Endodermal cell (in vitro differentiated cells): ENCODE data around the gene SLC18B1. TPM values are rescaled to one million over a fixed set of nuclear protein-coding genes. Genes with fewer than 3 reads are reported as not detected.

ENCODE experiments used
- DNase-seq: peaks from one replicate; pipeline ENCODE4 v3.0.0-alpha.2; 2017
- H3K27ac ChIP-seq: 2 replicates; pipeline ENCODE4 v1.5.1; 2013; ENCODE audit warnings: mild to moderate bottlenecking, low read depth, low read length, moderate library complexity
- H3K27me3 ChIP-seq: 2 replicates; pipeline ENCODE4 v1.6.1; 2013; ENCODE audit warnings: mild to moderate bottlenecking, low read length, moderate library complexity; ENCODE audit not compliant: insufficient read depth, control insufficient read depth, poor library complexity, severe bottlenecking
- H3K36me3 ChIP-seq: 2 replicates; pipeline ENCODE4 v1.7.0; 2013; ENCODE audit warnings: mild to moderate bottlenecking, low read length, moderate library complexity; ENCODE audit not compliant: control insufficient read depth, insufficient read depth
- H3K4me1 ChIP-seq: one replicate; pipeline ENCODE4 v1.7.0; 2013; ENCODE audit warnings: low read length; ENCODE audit not compliant: control insufficient read depth, insufficient read depth
- H3K4me3 ChIP-seq: 2 replicates; pipeline ENCODE4 v1.5.1; 2013; ENCODE audit warnings: mild to moderate bottlenecking, low read length, moderate library complexity
- H3K9ac ChIP-seq: 2 replicates; pipeline ENCODE4 v1.6.1; 2013; ENCODE audit warnings: mild to moderate bottlenecking, low read length, moderate library complexity; ENCODE audit not compliant: poor library complexity, severe bottlenecking; ENCODE audit errors: extremely low read depth
- H3K9me3 ChIP-seq: 2 replicates; pipeline ENCODE4 v1.6.1; 2013; ENCODE audit warnings: mild to moderate bottlenecking, low read length, moderate library complexity; ENCODE audit not compliant: control insufficient read depth
- H3K27ac Mint-ChIP-seq: 2 replicates; pipeline ENCODE4 v1.8.0; 2020; ENCODE audit warnings: mixed read lengths
- H3K27me3 Mint-ChIP-seq: 2 replicates; pipeline ENCODE4 v1.8.0; 2021; ENCODE audit warnings: mild to moderate bottlenecking, mixed read lengths; ENCODE audit not compliant: insufficient read depth
- H3K36me3 Mint-ChIP-seq: 2 replicates; pipeline ENCODE4 v1.8.0; 2020; ENCODE audit warnings: low read depth, mixed read lengths
- H3K4me1 Mint-ChIP-seq: 2 replicates; pipeline ENCODE4 v1.8.0; 2020; ENCODE audit warnings: mixed read lengths
- H3K4me3 Mint-ChIP-seq: 2 replicates; pipeline ENCODE4 v1.8.0; 2020; ENCODE audit warnings: mild to moderate bottlenecking, moderate library complexity, mixed read lengths
- H3K9me3 Mint-ChIP-seq: 2 replicates; pipeline ENCODE4 v1.8.0; 2020; ENCODE audit warnings: mild to moderate bottlenecking, mixed read lengths
- WGBS, 2 experiments: methylation state at CpG; one replicate each; pipeline versions ENCODE4 v1.1.5 to v1.1.7; 2013; ENCODE audit warnings: missing lambda C conversion rate in 2 of 2, mixed read lengths in 1 of 2; ENCODE audit not compliant: insufficient coverage in 1 of 2, insufficient read length in 1 of 2; 5-methylcytosine and 5-hydroxymethylcytosine counted together
- total RNA-seq, 2 donors: library from RNA; stranded (reverse); fragmentation: NEBNext Ultra II Directional in 1 of 2; extraction: Animal tissue kit (Norgen Biotek cat#: 25700) in 1 of 2; gene quantifications; 2 replicates in 1 of 2; 3 replicates in 1 of 2; pipeline ENCODE4 v1.2.1, GENCODE V29; 2021
- TF ChIP-seq, protein P1 (sequence below): fragments of 200-600 bp; sonication (generic); conservative IDR thresholded peaks from 2 replicates; pipeline ENCODE4 v1.5.0; 2021; ENCODE audit warnings: antibody characterized with exemption, mild to moderate bottlenecking

SLC18B1 gene
- total RNA-seq, 2 donors from 2014 or later: 10.9 to 15.3 TPM

DNA sequence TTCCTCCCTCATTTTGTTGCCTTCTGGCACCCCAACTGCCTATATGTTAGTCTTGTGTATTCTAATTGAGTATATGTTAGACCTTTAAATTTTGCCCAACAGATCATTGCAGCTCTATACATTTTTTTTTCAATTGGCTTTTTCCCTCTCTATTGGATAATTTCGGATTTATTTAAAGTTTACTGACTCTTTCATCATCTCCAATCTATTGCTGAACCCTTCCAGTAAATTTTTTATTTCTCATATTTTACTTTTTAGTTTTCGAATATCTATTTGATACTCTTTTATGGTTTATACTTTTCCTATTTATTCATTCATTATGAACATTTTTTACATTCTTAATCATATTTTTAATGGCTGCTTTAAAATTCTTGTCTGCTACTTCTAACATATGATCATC is 7.1 kb upstream of the SLC18B1 start:
- H3K4me1 Mint-ChIP-seq: no peaks in the 10 kb centered on the region

DNA sequence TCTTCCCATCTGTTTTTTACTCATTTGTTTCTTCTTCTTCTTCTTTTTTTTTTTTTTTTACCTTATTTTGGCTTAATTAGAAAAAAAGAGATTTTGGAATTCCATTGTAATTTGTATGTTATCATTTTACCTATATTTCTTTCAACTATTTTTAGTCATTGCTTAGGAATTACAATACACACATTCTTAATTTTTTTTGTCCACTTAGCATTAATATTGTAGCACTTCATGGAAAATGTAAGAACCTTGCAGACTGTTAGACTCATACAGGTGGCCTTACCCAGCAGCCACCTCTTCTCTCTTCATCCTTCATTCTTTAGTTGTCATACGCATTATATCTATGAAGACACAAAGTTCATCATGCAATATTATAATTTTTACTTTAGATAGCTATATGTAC is 5.8 kb upstream of the SLC18B1 start:
- WGBS, 2 experiments: 100% methylated on average over 1 of the region's 1 CpG; no CpG with 5 or more reads in 1 of the 2 experiments

More for the DNA sequence above, 7.1 kb upstream of the SLC18B1 start:
- Mint-ChIP-seq H3K4me3 (no peak overlapping the region), H3K27me3 (peaks cover 9% of the 10 kb centered on the region), H3K27ac (no peak overlapping the region), H3K36me3 (no peaks in the 10 kb centered on the region), H3K9me3 (no peaks in the 10 kb centered on the region)
- H3K9ac ChIP-seq: no peak overlapping the region
- no peaks in the 10 kb centered on the region for H3K4me1 ChIP-seq
- no peak for DNase-seq
- no peak overlapping the region for H3K4me3 ChIP-seq
- 94% methylated on average over 2 of the region's 2 CpGs; no CpG with 5 or more reads in 1 of the 2 experiments for WGBS, 2 experiments
- no peak overlapping the region for H3K27ac ChIP-seq
- TF ChIP-seq, protein P1, sequence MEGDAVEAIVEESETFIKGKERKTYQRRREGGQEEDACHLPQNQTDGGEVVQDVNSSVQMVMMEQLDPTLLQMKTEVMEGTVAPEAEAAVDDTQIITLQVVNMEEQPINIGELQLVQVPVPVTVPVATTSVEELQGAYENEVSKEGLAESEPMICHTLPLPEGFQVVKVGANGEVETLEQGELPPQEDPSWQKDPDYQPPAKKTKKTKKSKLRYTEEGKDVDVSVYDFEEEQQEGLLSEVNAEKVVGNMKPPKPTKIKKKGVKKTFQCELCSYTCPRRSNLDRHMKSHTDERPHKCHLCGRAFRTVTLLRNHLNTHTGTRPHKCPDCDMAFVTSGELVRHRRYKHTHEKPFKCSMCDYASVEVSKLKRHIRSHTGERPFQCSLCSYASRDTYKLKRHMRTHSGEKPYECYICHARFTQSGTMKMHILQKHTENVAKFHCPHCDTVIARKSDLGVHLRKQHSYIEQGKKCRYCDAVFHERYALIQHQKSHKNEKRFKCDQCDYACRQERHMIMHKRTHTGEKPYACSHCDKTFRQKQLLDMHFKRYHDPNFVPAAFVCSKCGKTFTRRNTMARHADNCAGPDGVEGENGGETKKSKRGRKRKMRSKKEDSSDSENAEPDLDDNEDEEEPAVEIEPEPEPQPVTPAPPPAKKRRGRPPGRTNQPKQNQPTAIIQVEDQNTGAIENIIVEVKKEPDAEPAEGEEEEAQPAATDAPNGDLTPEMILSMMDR: no peak
- no peaks in the 10 kb centered on the region for H3K27me3 ChIP-seq
- H3K36me3 ChIP-seq: no peaks in the 10 kb centered on the region
- H3K9me3 ChIP-seq: no peaks in the 10 kb centered on the region

DNA sequence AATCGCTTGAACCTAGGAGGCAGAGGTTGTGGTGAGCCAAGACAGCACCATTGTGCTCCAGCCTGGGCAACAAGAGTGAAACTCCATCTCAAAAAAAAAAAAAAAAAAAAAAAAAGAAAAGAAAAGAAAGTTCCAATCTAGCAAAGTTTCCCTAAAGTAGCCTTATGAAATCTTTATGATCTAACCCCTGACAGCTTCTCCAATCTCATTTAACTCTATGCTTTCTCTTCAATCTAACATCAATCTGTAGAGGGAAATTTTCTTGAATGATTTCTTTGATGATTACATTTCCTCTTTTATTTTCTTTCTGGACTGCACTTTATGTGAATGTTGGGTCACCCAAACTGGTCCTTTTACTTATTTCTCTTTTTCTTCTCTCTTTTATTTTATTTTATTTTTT is 2.2 kb upstream of the SLC18B1 start:
- Histone ChIP-seq H3K4me1 (no peaks in the 10 kb centered on the region), H3K27me3 (no peaks in the 10 kb centered on the region), H3K9ac (no peak overlapping the region), H3K36me3 (no peaks in the 10 kb centered on the region), H3K27ac (no peak overlapping the region), H3K9me3 (no peaks in the 10 kb centered on the region), H3K4me3 (no peak overlapping the region)
- no peak for DNase-seq
- Mint-ChIP-seq H3K4me3 (no peak overlapping the region), H3K27ac (no peak overlapping the region), H3K27me3 (peaks cover 3% of the 10 kb centered on the region), H3K36me3 (no peaks in the 10 kb centered on the region), H3K9me3 (no peaks in the 10 kb centered on the region), H3K4me1 (peaks cover 2% of the 10 kb centered on the region)
- 92% methylated on average over 1 of the region's 1 CpG; no CpG with 5 or more reads in 1 of the 2 experiments for WGBS, 2 experiments
- TF ChIP-seq, protein P1: no peak

More for the DNA sequence above, 5.8 kb upstream of the SLC18B1 start:
- H3K27ac ChIP-seq: no peak overlapping the region
- Mint-ChIP-seq H3K4me3 (no peak overlapping the region), H3K27ac (no peak overlapping the region), H3K36me3 (no peaks in the 10 kb centered on the region), H3K27me3 (peaks cover 9% of the 10 kb centered on the region), H3K4me1 (no peaks in the 10 kb centered on the region), H3K9me3 (no peaks in the 10 kb centered on the region)
- no peaks in the 10 kb centered on the region for H3K4me1 ChIP-seq
- no peak overlapping the region for H3K4me3 ChIP-seq
- no peak for DNase-seq
- no peaks in the 10 kb centered on the region for H3K9me3 ChIP-seq
- no peaks in the 10 kb centered on the region for H3K36me3 ChIP-seq
- H3K27me3 ChIP-seq: no peaks in the 10 kb centered on the region
- TF ChIP-seq, protein P1: no peak
- no peak overlapping the region for H3K9ac ChIP-seq
